HepG2 (cell line): ENCODE results near the gene CTSV. TPM values are rescaled to one million over a fixed set of nuclear protein-coding genes. Genes with fewer than 3 reads are reported as not detected.

ENCODE experiments used
- ATAC-seq: fragments of 200-7000 bp; cut with Tn5 transposase; 3 replicates; pipeline ENCODE4 v1.9.1; 2020; ENCODE audit warnings: mild to moderate bottlenecking, moderate library complexity
- BruUV-seq: library from RNA; stranded (reverse); fragments of 400-500 nt; replicated peaks from 2 replicates; lab custom pipeline; 2021; lab: Mats Ljungman, UMichigan
- CTCF ChIA-PET: fragments of 300-600 bp; formaldehyde crosslinking; extraction: SDS; loops from one replicate; lab custom pipeline; 2021; ENCODE audit warnings: low total read pairs, inconsistent platforms, low intra/inter-chr PET ratio; lab: Yijun Ruan, JAX
- POLR2A ChIA-PET: fragments of 350-600 bp; sonication (Branson Sonifier 250); formaldehyde crosslinking; loops from one replicate; lab custom pipeline; 2020; ENCODE audit warnings: antibody characterized with exemption, inconsistent platforms; lab: Yijun Ruan, JAX
- DNase-seq: peaks from one replicate; pipeline ENCODE4 v3.0.0-alpha.2; 2015; ENCODE audit warnings: low spot score
- FAIRE-seq: peaks from 3 replicates; lab custom pipeline; 2011; peaks lifted over from hg19 to GRCh38; lab: Jason Lieb, UNC
- H2AFZ ChIP-seq: one replicate; pipeline ENCODE4 v1.6.1; 2011; ENCODE audit warnings: low read length, inconsistent platforms
- H3K27ac ChIP-seq: fragments of 300-600 bp; 3 replicates; pipeline ENCODE4 v1.8.0; 2011; ENCODE audit warnings: mixed run types, mild to moderate bottlenecking, mixed read lengths, low read length, inconsistent platforms; ENCODE audit not compliant: insufficient read depth; ENCODE audit errors: extremely low read length
- H3K27me3 ChIP-seq, 2 experiments: fragments of 200-600 bp in 1 of 2; 2 replicates in 1 of 2; 3 replicates in 1 of 2; pipeline versions ENCODE4 v1.6.0 to v1.8.0; 2011; ENCODE audit warnings: low read length in 2 of 2, mild to moderate bottlenecking in 2 of 2, moderate library complexity in 2 of 2, inconsistent platforms in 1 of 2; ENCODE audit not compliant: insufficient read depth in 2 of 2, control insufficient read depth in 1 of 2
- H3K36me3 ChIP-seq, 2 experiments: fragments of 200-600 bp in 1 of 2; replicated peaks in 1 of 2; 2 replicates in 1 of 2; 3 replicates in 1 of 2; pipeline versions ENCODE4 v1.5.1 to v1.8.0; 2011; ENCODE audit warnings: low read length in 2 of 2, inconsistent platforms in 1 of 2; ENCODE audit not compliant: insufficient read depth in 2 of 2, control insufficient read depth in 1 of 2
- H3K4me1 ChIP-seq: 2 replicates; pipeline ENCODE4 v1.5.1; 2012; ENCODE audit warnings: low read length, inconsistent platforms; ENCODE audit not compliant: insufficient read depth
- H3K4me2 ChIP-seq: 2 replicates; pipeline ENCODE4 v1.6.0; 2011; ENCODE audit warnings: low read depth, low read length, inconsistent platforms
- H3K4me3 ChIP-seq, 3 experiments: fragments of 200-600 bp in 1 of 3; sonication (generic), shearing (Covaris generic) in 1 of 3; replicated peaks in 1 of 3; 2 replicates each; pipeline ENCODE4 v1.5.1; 2011 to 2016; ENCODE audit warnings: low read length in 3 of 3, inconsistent platforms in 2 of 3, low read depth in 2 of 3, mild to moderate bottlenecking in 2 of 3, control low read depth in 1 of 3, mixed read lengths in 1 of 3; ENCODE audit not compliant: insufficient read depth in 1 of 3
- H3K79me2 ChIP-seq: one replicate; pipeline ENCODE4 v1.6.1; 2011; ENCODE audit warnings: low read length, inconsistent platforms; ENCODE audit not compliant: insufficient read depth
- H3K9ac ChIP-seq: 2 replicates; pipeline ENCODE4 v1.6.0; 2011; ENCODE audit warnings: mild to moderate bottlenecking, low read depth, low read length, inconsistent platforms; ENCODE audit not compliant: insufficient read depth
- H3K9me3 ChIP-seq: 2 replicates; pipeline ENCODE4 v1.5.1; 2012; ENCODE audit warnings: mild to moderate bottlenecking, low read length
- H4K20me1 ChIP-seq: 2 replicates; pipeline ENCODE4 v1.6.0; 2011; ENCODE audit warnings: inconsistent platforms, mild to moderate bottlenecking, low read length, moderate library complexity; ENCODE audit not compliant: insufficient read depth
- ATF7 ChIP-seq, 2 experiments: fragments of 450-650 bp in 1 of 2; sonication (generic) in 1 of 2; formaldehyde crosslinking in 1 of 2; IDR thresholded peaks; 2 replicates each; pipeline versions ENCODE4 v1.4.0 to v1.6.1; 2016 to 2020; ENCODE audit warnings: antibody characterized with exemption in 1 of 2, mild to moderate bottlenecking in 1 of 2, missing genetic modification reagents in 1 of 2
- CHD2 ChIP-seq: IDR thresholded peaks from 2 replicates; pipeline ENCODE4 v1.6.1; 2011; ENCODE audit warnings: low read depth, low read length, improper control_type of control experiment
- HNF4G ChIP-seq, 2 experiments: sonication (generic) in 1 of 2; formaldehyde crosslinking in 1 of 2; IDR thresholded peaks; 2 replicates each; pipeline versions ENCODE4 v1.4.0 to v1.6.1; 2011 to 2020; ENCODE audit warnings: borderline replicate concordance in 2 of 2, low read depth in 2 of 2, mild to moderate bottlenecking in 2 of 2, low read length in 1 of 2, missing genetic modification reagents in 1 of 2, moderate library complexity in 1 of 2
- HNRNPLL ChIP-seq: fragments of 200-400 bp; formaldehyde crosslinking; IDR thresholded peaks from 2 replicates; pipeline ENCODE4 v1.6.1; 2017; ENCODE audit warnings: mild to moderate bottlenecking, low read depth, low read length; ENCODE audit not compliant: poor library complexity, severe bottlenecking
- KDM4B ChIP-seq: sonication (generic); formaldehyde crosslinking; IDR thresholded peaks from 2 replicates; pipeline ENCODE4 v1.4.0; 2020; ENCODE audit warnings: missing genetic modification reagents
- NKX3-1 ChIP-seq: sonication (generic); formaldehyde crosslinking; IDR thresholded peaks from 2 replicates; pipeline ENCODE4 v1.5.0; 2020; ENCODE audit warnings: missing genetic modification reagents
- POLR2AphosphoS5 ChIP-seq: IDR thresholded peaks from 2 replicates; pipeline ENCODE4 v1.6.1; 2012; ENCODE audit warnings: low read depth, low read length
- REPIN1 ChIP-seq: sonication (generic); formaldehyde crosslinking; IDR thresholded peaks from 2 replicates; pipeline ENCODE4 v1.8.0; 2022; ENCODE audit warnings: missing genetic modification reagents, low read depth, mild to moderate bottlenecking, borderline replicate concordance
- ZNF432 ChIP-seq: sonication (generic); formaldehyde crosslinking; IDR thresholded peaks from 2 replicates; pipeline ENCODE4 v1.5.0; 2020; ENCODE audit warnings: missing genetic modification reagents, mild to moderate bottlenecking, borderline replicate concordance
- ZNF563 ChIP-seq: sonication (generic); formaldehyde crosslinking; IDR thresholded peaks from 2 replicates; pipeline ENCODE4 v1.8.0; 2022; ENCODE audit warnings: mild to moderate bottlenecking, moderate library complexity, missing genetic modification reagents
- ZNF781 ChIP-seq: sonication (generic); formaldehyde crosslinking; IDR thresholded peaks from 2 replicates; pipeline ENCODE4 v1.5.1; 2020; ENCODE audit warnings: borderline replicate concordance, mild to moderate bottlenecking, missing genetic modification reagents; ENCODE audit errors: not compliant biosample characterization
- WGBS: methylation state at CpG from one replicate; pipeline ENCODE4 v1.1.6; 2017; ENCODE audit warnings: low lambda C conversion rate; 5-methylcytosine and 5-hydroxymethylcytosine counted together
- in situ Hi-C: cut with HindIII; loops from 2 replicates; pipeline ENCODE4 v1.10.0; 2017; ENCODE audit warnings: low pct_unique_long_range_greater_than_20kb; ENCODE audit not compliant: extremely low pct_ligation_motif_present
- intact Hi-C: fragments of 100-400 bp; cut with micrococcal nuclease; formaldehyde crosslinking; loops from one replicate; pipeline ENCODE4 v1.10.0; 2022; ENCODE audit not compliant: unreplicated experiment
- polyA plus RNA-seq, 8 experiments: library from polyadenylated mRNA; depleted of rRNA in 3 of 8; stranded (reverse) in 7 of 8; unstranded in 1 of 8; fragments of >200 nt; fragmentation: Illumina TruSeq in 4 of 8; extraction: Trizol in 4 of 8; gene quantifications; 2 replicates each; pipeline versions ENCODE4 v1.2.1 to v1.2.3, GENCODE V29; 2011 to 2016; ENCODE audit warnings: low read depth in 4 of 8, missing spikeins in 1 of 8, mixed read lengths in 1 of 8; ENCODE audit not compliant: insufficient read depth in 1 of 8
- total RNA-seq, 5 experiments: library from RNA; depleted of rRNA; stranded (reverse); fragments of >200 nt; fragmentation: Illumina TruSeq; extraction: Trizol; gene quantifications; 2 replicates each; pipeline ENCODE4 v1.2.3, GENCODE V29; 2016; ENCODE audit warnings: low read depth in 1 of 5
- TF ChIP-seq, protein P1 (sequence below): sonication (generic); formaldehyde crosslinking; IDR thresholded peaks from 2 replicates; pipeline ENCODE4 v1.4.0; 2020; ENCODE audit warnings: mild to moderate bottlenecking, missing genetic modification reagents
- TF ChIP-seq, protein P2 (sequence below): sonication (generic); formaldehyde crosslinking; IDR thresholded peaks from 2 replicates; pipeline ENCODE4 v1.4.0; 2020; ENCODE audit warnings: missing genetic modification reagents, low read depth, mild to moderate bottlenecking, borderline replicate concordance

The CTSV gene
- total and polyA plus RNA-seq, 2 of the 13 experiments (the other 11 are each of a cell fraction or from before 2014, with no cell fraction given): 10.6 to 12.6 TPM

DNA sequence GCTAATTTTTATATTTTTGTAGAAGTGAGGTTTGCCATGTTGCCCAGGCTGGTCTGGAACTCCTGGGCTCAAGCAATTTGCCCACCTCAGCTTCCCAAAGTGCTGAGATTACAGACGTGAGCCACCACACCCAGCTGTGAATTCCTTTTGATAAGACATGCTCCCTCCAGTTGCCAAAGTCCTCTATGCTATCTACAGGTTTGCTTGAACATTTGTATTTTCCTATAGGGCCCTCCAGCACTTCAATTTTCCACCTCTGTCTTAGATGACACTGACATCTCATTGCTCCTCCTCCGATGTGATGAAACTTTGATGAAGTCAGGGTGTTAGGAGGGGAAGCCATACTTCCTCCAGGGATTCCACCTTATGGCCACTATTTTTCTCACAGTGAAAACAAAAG lies 25.2 kb upstream of the CTSV start:
- 19% methylated on average over 2 of the region's 2 CpGs for WGBS
- intact Hi-C loops (no loop called here), in situ Hi-C loops (no loop called here)
- FAIRE-seq (no peak), ATAC-seq (no peak), DNase-seq (no peak)
- POLR2A ChIA-PET: no interaction called here
- BruUV-seq: no TSS peak
- CTCF ChIA-PET: no interaction called here
- no peak overlapping the region for H3K27ac ChIP-seq
- no peak overlapping the region for H3K9ac ChIP-seq
- H3K79me2 ChIP-seq: no peaks in the 10 kb centered on the region
- H3K4me3 ChIP-seq: no peak overlapping the region
- H3K4me2 ChIP-seq: no peak overlapping the region
- TF ChIP-seq, protein P1, sequence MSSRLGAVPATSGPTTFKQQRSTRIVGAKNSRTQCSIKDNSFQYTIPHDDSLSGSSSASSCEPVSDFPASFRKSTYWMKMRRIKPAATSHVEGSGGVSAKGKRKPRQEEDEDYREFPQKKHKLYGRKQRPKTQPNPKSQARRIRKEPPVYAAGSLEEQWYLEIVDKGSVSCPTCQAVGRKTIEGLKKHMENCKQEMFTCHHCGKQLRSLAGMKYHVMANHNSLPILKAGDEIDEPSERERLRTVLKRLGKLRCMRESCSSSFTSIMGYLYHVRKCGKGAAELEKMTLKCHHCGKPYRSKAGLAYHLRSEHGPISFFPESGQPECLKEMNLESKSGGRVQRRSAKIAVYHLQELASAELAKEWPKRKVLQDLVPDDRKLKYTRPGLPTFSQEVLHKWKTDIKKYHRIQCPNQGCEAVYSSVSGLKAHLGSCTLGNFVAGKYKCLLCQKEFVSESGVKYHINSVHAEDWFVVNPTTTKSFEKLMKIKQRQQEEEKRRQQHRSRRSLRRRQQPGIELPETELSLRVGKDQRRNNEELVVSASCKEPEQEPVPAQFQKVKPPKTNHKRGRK (CRISPR knock-in tag): no peak
- TF ChIP-seq HNRNPLL: no peak
- TF ChIP-seq ATF7 (IDR thresholded peaks at IDR 0.05): no peak
- TF ChIP-seq ATF7 (CRISPR knock-in tag; IDR thresholded peaks at IDR 0.05): no peak
- no peak for TF ChIP-seq ZNF781 (CRISPR knock-in tag)
- no peak for TF ChIP-seq REPIN1 (CRISPR knock-in tag)
- TF ChIP-seq HNF4G (IDR thresholded peaks at IDR 0.05; ENCODE audit: borderline replicate concordance, low read depth, low read length): no peak
- no peak for TF ChIP-seq HNF4G (CRISPR knock-in tag; IDR thresholded peaks at IDR 0.05; ENCODE audit: borderline replicate concordance, low read depth)
- no peak for TF ChIP-seq KDM4B (CRISPR knock-in tag)
- TF ChIP-seq ZNF563 (CRISPR knock-in tag): no peak
- TF ChIP-seq CHD2: no peak
- no peak for TF ChIP-seq ZNF432 (CRISPR knock-in tag)
- TF ChIP-seq POLR2AphosphoS5: no peak
- TF ChIP-seq, protein P2, sequence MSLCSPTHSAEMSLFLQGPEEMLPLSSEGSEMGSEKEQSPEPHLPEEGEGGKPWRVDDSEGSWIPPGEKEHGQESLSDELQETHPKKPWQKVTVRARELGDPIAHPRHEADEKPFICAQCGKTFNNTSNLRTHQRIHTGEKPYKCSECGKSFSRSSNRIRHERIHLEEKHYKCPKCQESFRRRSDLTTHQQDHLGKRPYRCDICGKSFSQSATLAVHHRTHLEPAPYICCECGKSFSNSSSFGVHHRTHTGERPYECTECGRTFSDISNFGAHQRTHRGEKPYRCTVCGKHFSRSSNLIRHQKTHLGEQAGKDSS: no peak
- no peak for TF ChIP-seq NKX3-1 (CRISPR knock-in tag)
- no peaks in the 10 kb centered on the region for H3K27me3 ChIP-seq
- H3K9me3 ChIP-seq: no peaks in the 10 kb centered on the region
- no peak overlapping the region for H2AFZ ChIP-seq
- no peaks in the 10 kb centered on the region for H4K20me1 ChIP-seq
- no peaks in the 10 kb centered on the region for H3K36me3 ChIP-seq
- 0 out of 2 replicates have a peak, but pooled peaks cover 7% of the 10 kb centered on the region for H3K4me1 ChIP-seq
